HG03575 (cell line): ENCODE results near the gene RNASE3.
"Not testable (repeated sequence)": the region's sequence is repeated elsewhere in the genome, so short reads cannot be mapped to it uniquely, and the experiment has no call there.

Experiments used
- ATAC-seq: cut with Tn5 transposase; IDR thresholded peaks from one replicate; pipeline ENCODE4 v1.9.1; 2021; ENCODE audit not compliant: unreplicated experiment, insufficient number of reproducible peaks, low FRiP score; ENCODE audit errors: extremely low read depth

RNASE3 gene

DNA sequence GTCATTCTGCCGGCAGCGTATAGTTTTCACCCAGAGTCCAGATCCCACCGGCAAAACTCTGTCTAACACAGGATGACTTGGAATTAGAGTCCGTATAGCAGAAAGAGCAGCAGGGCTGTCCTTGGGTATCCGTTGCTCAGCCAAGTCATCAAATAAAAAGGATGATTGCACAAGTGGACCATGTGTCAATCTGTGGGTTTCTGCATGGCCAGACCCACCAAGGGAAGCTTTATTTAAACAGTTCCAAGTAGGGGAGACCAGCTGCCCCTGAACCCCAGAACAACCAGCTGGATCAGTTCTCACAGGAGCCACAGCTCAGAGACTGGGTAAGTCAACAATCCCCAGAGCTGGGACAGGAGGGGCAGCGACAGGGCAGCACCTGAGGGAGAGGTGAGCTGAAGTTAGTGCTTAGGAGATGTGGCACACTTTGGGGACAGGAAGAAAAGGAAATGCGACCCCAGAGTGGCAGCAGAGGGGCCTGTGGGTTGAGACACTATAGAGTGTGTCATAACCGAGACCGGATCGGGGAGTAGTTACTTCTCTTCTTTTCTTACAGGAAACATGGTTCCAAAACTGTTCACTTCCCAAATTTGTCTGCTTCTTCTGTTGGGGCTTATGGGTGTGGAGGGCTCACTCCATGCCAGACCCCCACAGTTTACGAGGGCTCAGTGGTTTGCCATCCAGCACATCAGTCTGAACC is at the start of gene RNASE3:
RNASE3 (plus strand) TSS at position 260 of the 700 bp plus-strand sequence; CDS start at position 562, 302 bp downstream.
- not testable (repeated sequence) for ATAC-seq

DNA sequence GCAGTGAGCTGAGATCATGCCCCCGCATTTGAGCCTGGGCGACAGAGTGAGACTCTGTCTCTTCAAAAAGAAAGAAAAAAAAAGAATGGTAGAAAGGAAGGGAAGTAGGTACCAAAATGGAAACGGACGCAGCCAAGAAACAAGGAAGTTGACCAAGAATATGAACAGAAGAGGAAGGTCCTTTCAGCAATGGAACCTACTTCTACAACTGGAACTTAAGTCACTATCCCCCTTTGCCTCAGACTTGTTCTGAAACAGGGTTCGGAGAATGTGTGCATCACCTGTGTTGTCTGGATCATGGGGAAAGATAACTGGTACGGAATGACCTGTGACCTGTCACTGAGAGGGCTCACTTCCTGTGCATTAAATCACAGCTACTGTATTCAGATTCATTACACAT is 44.6 kb upstream of the RNASE3 start:
- no peak for ATAC-seq

DNA sequence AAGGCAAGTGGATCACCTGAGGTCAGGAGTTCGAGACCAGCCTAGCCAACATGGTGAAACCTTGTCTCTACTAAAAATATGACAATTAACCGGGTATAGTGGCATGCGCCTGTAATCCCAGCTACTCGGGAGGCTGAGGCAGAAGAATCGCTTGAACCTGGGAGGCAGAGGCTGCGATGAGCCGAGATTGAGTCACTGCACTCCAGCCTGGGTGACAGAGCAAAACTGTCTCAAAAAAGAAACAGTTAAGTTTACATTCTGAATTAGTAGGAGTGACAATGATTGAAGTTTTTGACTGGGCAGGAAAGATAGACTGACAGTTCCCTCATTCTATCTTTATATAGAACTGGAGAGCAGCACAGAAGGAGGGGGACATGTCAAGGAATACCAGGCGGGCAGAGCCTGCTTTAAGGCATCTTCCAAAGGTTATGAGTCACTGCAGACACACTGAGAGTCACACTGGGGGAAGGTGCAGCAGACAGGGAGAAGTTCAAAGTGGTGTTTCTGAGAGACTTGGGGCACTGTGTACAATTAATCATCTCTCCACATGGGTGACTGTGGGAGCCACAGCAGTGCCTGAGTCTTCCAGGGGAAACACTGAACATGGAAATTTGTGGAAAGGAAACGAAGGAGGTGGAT is 42.8 kb upstream of the RNASE3 start:
- ATAC-seq, result no peak

DNA sequence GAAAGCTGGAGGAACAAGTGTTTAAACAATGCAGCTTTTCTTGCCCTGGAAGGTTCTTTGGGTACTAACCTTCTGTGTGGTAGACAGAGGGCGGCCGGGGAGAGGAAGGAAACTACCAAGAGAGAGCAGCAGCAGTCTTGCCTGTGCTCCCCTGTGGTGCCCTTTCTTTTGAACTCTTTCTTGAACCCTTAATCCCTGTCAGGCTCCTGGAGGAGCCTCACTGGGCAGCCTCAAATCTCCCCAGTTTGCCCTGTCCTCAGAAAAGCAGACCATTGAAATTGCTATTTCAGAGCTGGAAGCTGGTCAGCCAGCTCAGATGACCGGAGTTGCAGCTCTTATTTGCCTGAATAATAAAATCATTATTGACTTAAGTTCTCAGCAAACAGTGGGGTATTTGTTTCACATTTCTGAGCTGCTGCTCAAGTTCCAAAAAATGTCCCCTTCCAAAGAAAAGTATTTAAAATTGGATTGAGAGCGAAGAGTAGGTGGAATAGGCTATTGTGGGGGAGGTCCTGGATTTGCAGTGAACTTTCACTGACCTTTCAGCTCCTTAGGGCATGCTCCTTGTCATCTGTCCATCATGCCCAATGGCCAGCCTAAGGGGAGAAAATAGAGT is 42.1 kb upstream of the RNASE3 start:
- no peak for ATAC-seq

DNA sequence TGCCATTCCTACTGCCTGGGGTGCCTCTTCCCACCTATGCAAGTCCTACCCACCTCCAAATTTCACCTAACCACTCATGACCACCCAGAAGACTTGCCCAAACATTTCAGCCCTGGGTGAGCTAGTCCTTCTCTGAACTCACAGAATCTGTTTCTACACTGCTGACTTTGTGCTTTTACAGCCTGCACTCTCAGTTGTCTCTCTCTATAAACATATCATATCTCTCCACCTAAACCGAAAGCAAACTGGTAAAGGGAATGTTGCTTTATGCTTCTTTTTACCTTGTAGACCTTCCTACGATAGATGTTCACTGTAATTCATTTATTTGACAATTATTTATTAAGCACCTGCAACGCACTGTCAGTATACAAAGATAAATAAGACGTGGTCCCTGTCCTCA is 38.1 kb upstream of the RNASE3 start:
- ATAC-seq, result no peak

DNA sequence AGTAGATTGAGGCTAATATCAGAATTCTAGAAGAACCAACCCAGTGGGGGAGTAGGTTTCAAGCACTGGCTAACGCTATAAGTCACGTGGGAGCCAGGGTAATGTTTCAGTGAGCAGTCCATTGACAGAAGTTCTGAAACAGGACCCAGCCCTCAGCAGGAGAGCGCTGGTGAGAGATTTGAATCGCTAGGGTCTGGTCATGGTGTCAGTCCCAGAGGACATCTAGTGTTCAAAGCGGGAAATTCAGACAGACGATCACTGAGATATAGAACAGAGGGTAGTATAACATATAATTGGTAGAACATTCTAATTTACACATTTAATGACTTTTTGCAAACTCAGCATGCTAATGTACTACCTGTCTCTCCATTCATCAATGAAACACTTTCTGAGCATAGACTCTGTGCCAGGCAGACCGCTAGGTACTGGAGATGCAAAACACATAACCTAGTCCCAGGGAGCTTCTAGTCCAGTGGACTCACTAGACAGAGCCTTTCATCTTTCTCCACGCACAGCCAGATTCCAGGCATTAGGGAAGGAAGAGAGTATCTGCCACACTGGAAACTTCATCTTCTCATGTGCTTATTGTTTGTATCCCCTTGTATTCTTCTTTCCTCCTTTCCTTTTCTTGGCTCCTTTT is 35.4 kb upstream of the RNASE3 start:
- ATAC-seq, result no peak

DNA sequence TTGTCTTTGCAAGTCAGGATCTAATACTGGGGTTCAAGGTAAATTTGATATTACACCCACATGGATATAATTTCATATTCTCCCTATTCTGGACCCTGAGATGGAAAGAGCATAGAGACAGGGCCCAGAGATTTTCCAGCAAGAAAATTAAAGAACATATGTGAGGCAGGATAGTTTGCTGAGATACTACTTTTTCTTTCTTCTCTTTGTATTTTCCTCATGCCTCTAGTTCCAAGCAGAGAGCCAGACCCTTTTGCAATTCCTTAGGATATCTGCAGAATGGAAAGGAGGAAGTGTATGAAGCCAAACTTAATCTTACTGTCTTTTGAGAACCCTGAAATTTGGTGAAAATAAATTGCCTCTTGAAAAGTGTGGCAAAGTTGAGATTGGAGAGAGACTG is 34.0 kb upstream of the RNASE3 start:
- ATAC-seq, result no peak

DNA sequence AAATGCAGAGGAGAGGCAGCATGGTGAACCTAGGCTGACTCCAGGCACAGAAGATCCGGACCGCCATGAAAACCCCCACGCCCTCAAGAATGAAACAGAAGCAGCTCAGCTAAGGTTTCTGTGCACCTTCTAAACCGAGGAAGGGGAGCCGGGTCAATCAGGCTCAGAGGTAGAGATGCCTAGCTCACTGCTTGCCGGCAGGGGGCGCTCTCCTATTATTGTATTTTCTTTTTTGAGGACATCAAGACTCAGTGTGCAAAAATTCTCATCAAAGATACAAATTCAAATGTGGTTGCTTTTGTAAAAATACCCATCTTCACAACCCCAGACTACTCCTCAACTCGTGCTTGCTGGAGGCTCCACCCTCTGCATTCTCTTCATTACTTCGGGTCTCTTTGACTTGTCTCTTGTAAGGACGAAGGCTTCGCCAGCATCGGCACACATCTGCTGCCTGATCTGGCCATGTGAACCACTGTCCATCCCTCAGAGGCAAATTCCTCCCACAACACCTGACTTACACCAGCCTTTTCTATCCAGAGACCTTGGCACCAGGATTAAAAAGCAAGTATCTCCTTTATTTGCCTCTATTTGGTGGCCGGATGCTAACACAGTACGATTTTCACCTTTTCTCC is 33.4 kb upstream of the RNASE3 start:
- ATAC-seq, result no peak

DNA sequence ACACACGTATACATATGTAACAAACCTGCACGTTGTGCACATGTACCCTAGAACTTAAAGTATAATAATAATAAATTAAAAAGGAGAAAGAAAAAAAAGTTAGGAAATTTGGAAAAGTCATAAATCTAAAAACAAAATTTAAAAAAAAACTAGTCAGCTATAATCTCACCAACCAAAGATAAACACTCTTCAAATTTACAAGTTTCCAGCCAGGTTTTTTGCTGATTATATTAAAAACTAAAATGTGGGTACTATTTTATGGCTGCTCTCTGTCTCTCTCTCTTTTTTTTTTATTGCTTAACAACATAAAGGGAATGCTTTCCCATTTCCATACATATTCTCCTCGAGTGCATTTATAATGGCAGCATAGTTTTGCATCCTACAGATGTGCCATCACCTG is 25.0 kb upstream of the RNASE3 start:
- no peak for ATAC-seq

DNA sequence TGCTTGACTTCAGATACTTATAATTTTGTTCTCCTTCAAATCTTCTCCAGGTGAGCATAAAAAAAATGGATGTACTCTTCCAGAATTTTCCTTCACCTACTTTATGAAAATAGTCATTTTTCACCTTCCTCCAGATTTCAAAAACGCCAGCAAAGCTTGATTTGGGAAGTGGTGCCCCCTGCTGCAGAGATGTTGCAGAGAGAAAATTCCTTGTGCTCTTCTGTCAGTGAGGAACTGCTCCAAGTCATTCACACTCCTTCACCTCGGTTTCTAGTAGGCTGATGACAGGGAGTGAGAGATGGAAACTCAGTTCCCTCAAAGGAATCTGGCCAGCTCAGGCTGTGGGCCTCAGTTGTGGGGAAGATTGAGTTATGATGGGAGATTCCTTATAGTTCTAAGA is 24.2 kb upstream of the RNASE3 start:
- no peak for ATAC-seq

DNA sequence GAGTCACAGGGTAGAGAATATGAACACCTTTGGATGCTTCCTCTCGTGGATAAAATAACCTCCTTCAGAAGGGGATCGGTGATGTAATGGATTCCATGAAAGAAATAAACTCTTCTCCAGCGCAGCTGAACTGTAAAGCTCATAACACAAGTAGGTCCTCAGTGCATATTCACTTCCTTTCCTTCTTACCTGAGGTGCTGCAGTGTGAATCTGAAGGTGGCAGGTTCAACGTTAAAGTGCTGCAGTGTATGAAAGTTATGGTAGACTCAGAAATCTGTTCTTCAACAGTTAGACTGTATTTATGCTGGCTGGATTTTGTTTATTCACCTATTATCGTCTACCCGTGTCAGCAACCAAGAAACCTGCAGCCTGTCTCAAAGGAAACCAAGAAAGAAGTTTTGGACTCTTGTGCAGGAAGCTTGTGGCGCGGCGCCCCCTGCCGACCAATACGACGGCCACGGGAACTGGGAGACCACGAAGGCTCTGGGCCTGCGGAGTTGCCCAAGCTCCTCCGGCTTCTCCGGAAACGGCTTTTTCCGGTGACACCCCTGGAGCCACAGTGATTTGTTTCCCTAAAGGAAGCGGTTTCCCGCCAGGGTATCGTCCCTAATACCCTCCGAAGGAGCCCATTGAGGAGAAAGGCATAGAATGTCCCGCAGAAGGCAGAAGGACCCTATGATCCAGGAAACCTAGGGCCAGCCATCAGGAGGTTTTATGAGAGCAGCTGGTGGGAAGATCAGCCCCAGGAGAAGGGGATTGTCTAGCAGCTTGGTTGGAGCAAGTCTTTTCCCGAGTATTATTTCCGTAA is 17.6 kb upstream of the RNASE3 start:
- ATAC-seq, result no peak

DNA sequence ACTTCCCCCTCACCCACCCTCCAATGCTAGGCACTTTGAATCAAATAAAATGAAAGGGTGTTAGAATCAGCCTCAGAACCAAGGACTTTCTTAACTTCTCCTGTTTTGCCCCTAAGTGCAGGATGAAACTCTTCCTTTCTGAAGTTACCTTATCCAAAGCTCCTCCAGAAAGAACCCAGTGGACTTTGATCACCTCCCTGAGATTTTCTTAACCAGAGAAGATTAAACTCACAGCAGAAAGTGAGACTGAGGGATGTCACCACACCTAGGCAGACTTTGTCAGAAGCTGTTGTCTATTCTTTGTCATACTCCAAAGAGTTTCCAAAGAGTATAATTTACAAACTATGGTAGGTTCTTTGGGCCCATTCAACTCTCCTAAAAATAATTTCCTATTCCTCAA is 14.2 kb upstream of the RNASE3 start:
- no peak for ATAC-seq

DNA sequence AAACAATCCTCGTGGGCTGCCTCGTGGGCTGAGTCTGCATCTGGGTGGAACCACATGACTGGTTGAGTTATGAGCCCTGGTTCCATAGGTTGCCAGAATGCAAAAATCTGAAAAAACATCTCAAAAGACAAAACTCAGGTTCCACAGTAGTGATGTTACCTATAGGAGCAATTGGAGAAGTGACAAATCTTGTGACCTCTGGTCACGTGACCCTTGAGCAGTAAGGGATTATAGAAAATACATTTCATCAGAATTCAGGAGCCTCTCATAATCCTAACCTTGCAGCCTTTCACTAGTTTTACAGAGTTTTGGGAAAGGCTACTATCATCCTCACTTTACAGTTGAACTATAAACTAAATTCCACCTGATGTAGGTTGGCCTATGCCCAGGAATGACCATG is 12.5 kb upstream of the RNASE3 start:
- no peak for ATAC-seq

DNA sequence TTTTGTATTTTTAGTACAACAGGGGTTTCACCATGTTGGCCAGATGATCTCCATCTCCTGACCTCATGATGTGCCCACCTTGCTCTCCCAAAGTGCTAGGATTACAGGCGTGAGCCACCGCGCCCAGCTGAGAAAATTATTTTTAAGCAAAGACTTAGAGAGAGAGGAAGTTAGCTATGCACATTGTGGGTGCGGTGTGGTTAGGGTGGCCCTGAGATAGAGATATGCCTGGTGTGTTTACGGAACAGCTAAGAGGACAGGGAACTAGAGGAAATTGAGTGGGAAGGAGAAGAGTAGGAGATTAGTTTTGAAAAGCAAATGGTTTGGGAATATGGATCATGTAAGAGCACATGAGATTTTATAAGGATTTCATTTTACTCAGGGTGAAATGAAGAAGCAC is 10.0 kb upstream of the RNASE3 start:
- not testable (repeated sequence) for ATAC-seq

DNA sequence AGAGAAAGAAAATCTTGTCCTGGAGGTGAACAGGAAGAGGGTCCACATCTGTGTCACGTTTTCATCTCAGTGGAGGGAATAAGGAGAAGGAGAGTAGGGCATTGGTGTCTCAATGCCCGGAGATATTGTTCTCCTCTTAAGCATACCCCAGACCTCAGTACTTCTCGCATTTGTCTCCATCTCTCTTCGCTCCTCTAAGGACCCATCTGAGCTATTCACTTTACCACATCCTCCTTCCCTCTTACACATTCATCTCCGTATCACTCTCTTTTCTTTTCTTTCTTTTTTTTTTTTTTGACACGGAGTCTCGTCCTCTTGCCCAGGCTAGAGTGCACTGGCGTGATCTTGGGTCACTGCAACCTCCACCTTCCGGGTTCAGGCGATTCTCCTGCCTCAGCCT is 8.4 kb upstream of the RNASE3 start:
- ATAC-seq, result not testable (repeated sequence)

DNA sequence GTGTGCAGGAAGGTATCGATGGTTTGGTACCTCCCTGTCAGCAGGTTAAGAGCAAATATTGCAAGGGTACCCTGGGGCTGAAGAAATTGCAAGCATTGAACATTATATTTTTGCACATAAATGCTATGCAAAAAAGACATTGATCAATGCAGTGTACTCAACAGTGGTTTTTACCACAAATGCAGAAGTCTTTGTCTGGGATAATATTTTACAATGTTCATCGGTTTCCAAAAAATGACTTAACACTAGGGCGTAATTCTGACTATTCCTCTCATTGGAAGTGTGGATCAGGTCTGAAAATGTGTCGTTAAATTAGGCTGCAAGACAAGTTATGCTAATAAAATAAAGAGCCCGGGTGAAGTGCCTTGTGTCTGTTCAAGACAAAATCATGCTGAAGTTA is 2.8 kb upstream of the RNASE3 start:
- not testable (repeated sequence) for ATAC-seq

DNA sequence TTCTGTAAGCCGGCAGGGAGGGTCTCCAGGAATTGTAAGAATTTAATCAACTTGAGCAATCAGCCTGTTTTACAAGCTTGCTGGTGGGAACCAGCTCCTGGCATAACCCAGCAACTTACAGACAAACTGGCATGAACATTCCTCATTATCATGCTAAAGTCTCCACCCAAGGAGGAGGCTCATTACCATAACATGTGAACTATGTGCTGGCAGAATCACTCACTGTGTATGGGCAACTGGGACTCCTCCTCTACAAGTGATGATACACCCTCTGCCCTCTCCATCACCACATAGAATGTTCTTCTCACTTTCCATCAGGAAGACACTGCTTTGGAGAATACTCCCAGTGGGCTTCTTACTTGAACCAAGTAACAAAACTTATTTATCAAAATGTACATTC is 4.1 kb downstream of the RNASE3 start:
- ATAC-seq, result not testable (repeated sequence)

DNA sequence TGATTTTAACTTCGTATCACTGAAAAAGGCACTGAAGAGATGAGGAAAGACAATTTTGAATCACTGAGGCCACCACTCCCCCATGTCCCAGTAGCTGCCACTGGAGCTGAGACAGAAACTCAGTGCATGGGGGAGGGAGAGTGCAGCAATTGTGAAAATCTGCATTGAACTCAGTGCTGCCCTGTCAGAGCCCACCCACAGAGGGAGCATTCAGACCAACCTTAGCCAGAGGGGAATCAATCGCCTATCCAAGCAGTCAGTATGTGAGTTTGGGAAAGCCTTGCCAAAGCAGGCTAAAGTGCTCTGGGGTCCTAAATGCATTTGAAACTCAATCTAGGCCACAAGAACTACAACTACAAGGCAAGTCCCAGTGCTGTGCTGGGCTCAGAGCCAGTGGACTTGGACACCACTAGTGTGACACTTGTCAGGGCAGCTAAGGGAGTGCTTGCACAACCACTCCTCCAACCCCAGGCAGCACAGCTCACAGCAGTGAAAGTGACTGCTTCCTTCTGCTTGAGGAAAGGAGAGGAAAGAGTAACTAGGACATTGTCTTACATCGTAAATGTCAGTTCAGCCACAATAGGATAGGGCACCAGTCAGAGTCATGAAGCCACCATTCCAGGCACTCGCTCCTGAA is 13.3 kb downstream of the RNASE3 start:
- ATAC-seq, result no peak
